ENCODE results near the gene SMIM27.

GRCh38 chr9:32518276-32518675, 33.9 kb upstream of the SMIM27 start:
- TF ChIP-seq POLR2AphosphoS5 (IDR thresholded peaks at IDR 0.05) = no peak
- no peak for TF ChIP-seq CTCF (IDR thresholded peaks at IDR 0.05)
- TF ChIP-seq POLR2A (IDR thresholded peaks at IDR 0.05) = no peak
- no peak for TF ChIP-seq EP300 (IDR thresholded peaks at IDR 0.05)
